SHP77 (cell line): ENCODE results near the gene DNM1.

ENCODE experiments used
- DNase-seq, 2 experiments: peaks; one replicate each; lab custom pipeline; 2025; lab: John Stamatoyannopoulos, UW

Gene DNM1

DNA sequence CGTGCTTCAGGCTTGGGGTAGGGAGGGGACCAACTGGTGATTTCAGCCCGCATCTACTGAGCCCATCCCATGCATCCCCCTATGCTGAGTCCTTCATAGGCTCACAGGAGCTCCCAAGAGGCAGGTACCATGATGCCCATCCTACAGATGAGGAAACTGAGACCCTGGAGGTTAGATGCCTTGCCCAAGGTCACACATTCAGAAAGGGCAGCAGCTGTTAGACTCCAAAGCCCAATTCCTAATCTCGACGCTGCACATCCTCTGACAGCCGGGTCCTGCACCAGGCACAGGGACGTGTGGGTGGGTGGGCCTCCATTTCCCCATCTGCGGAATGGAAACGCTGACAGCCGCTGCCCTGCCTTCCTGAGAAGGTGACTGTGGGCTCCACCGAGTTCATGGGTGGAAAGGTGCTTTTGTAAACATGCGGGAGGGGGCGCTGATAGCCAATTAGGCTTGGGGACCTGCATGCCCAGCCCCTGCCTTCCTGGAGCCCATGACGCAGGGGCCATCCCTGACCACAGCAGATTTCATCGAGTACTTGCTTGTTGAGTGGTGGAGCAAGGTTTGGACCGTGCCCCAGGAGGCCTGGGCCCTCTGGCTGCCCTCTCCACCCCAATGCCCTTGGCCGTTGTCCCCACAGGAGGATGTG is 2.2 kb downstream of the DNM1 start:
- DNase-seq, result no peak

DNA sequence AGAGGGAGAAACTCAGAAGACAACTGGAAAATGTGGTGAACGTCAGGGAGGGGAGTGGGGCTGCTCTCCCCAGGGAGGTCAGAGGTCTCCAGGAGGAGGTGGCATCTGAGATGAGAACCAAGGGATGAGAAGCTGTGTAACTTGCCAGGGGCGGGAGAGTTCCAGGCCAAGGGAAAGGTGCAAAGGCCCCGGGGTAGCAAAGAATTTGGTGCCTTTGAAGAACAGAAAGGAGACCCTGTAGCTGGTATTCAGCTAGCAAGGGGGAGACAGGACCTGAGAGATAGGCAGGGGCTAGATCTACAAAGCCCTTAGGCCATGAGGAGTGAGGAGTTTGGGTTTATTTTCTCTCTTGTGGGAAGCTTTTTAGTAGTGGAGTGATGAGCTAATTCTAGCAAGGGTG is 3.3 kb downstream of the DNM1 start:
- no peak for DNase-seq

GRCh38 chr9:128206916-128207910 is 4.0 kb downstream of the DNM1 start:
- DNase-seq, result no peak

GRCh38 chr9:128208386-128208785 is 5.2 kb downstream of the DNM1 start:
- no peak for DNase-seq

DNA sequence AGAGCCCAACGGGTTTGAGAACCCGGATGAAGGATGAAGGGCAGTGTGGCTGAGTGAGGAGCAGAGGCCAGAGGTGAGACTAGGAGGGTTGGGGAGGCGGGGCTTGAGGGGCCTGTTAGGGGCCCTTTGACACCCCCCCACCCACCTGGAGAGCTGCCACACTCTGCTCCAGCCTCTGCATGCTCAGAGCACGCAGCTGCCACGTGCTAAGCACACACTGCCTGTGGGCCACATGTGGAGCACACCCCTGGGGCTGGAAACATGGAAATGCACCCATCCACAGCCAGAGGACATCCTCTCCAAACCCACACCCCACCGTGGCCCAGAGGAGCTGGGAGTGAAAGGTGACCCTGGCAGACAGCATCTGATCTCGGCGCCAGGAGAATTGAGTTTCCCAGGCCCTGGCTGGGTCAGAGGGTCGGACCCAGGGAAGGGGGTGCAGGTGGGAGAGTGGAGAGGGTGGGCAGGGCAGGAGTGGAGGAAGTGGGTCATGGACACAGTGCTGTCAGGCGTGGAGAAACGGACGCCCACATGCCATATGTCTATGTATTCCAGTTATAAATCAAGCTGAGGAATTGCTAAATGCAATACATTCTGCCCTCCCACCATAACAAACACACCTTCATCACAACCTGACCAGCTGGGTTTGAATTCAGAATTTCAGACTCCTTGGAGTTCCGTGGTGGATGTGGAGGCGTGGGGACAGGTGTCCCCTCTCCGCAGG is 5.9 kb downstream of the DNM1 start:
- DNase-seq, result no peak

DNA sequence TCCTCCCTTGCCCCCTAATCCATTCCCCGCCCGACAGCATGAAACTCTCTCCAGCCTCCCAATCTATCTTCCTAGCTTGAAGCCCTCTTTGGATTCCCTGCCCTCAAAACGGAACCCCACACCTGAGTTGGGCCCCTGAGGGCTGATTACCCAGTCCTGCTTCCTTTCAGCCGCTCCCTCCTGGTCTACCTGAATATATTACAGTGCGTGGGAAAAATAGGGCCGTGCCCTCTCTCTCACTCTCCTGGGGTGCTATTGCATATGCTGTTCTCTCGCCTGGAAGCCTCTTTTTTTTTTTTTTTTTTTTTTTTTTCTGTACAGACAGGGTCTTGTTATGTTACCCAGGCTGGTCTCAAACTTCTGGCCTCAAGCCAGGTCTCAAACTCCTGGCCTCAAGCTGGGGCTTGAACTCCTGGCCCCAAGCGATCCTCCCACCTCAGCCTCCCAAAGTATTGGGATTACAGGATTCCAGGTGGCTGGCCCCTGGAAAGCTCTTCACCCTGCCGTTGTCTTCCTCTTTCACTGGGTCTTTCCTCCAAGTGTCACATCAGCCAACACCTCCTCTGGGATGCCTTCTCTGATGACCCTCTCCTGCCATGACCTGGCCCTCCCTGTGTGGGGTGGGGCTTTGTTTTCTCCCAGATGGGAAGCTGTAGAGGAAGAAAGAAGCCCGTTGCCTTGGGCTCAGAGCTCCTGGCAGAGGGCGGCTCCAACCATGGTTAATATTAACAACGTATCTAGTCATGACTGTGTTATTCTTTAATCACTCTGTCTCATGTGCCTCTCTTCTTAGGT is 8.2 kb downstream of the DNM1 start:
- no peak for DNase-seq

- DNase-seq, result no peak
These were observed 8.8 kb downstream of the DNM1 start for GRCh38 chr9:128211981-128212281.

DNA sequence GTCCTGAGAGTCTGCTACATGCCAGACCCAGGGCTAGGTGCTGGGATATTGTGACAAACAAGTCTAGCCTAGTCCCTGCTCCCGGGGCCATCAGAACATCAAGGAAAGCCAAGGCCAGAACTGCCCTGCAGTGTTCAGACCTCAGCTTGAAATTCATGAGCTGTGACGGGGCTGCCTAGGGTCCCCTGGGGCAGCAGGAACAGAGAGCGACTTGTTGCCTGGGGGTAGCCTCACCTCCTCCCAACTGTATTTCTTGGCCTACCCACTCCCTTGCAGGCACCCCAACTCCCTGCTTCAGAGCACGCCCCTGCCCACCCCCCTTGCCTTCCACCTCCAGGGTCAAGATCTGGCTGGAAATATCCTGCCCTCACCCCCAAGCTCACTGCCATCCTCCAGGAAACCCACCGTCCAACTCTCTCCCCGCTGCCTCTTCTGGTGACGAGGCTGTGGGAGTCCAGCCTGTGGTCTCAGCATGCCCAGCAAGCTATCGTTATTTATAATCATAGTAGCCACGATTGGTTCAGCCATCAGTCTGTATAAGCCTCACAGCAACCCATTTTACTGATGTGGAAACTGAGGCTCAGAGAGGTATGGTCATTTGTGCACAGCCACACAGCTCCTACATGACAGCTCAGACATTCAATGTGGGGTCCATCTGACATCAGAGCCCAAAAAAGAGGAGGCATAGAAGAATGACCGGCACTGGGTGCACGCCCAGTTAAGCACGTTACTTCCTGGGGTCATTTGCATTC is 10.7 kb downstream of the DNM1 start:
- DNase-seq, result no peak

- no peak for DNase-seq
These were observed 11.7 kb downstream of the DNM1 start for GRCh38 chr9:128214571-128215490.

DNA sequence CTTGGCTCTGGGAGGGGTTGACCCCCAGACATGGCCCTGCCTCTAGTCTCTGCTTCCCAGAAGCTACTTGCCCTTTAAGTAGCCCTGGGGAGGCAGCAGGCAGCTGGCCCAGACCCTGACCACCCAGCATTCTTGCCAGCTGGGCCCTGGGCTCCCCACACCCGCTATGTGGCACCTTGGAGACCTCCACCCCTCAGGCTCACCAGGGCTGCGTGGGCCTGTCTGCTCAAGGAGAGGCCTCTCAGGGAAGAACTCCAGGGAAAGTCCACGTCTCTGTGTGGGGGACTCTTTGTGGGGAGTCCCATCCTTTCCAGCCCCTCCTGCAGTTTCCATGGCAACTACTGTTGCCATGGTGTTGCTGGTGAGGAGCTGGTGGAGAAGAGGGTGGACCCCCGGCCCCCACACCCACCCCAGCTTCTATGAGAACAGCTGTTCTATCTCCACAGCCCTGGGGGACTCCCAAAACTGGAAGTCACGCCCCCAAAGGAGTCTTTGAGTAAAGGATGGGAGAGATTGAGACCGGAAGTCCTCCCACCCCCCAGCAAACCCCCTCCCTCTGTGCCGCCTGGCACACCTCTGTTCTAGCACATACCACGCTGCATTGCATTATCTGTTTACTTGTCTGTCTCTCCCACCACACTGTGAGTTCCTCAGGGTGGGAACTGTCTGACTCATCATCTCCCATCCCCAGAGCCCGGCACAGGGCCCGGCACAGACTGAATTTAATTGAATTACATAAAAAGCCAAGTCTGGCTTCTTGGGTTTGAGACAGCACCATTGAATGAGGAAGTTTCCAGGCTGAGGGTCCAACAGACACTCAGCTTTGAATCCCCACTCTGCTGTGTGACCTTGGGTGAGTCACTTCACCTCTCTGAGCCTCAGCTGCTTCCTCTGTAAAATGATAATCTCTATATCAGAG is 12.6 kb downstream of the DNM1 start:
- DNase-seq, result no peak

DNA sequence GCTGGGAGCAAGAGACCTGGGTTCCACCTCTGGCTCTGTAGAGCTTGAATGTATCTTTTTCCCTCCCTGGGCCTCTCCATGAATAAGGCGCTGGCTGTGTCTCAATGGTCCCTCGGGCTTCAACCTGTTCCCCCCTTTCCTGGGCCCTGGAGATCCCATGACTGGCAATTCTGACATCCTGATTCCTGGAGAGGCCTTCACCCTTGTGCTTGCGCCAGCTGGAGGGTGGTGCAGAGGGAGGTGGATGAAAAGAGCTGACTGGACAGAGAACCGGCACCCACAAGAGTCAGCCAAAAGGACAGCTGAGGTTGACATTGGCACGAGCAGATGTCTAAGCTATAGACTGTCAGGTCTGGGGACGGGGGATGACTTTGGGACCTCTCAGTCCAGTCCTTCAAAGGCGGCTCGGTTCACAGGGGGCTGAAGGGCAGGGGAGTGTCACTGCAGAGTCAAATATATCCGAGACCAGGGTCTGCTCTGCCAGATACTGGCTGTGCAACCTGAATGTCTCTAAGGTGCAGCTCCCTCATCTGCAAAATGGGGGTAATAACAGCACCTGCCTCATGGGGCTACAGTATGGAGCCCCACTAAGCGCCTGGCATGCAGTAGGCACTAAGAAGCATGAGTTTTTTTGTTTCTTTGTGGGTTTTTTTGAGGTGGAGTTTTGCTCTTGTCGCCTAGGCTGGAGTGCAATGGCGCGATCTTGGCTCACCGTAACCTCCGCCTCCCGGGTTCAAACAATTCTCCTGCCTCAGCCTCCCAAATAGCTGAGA is 13.8 kb downstream of the DNM1 start:
- no peak for DNase-seq

DNA sequence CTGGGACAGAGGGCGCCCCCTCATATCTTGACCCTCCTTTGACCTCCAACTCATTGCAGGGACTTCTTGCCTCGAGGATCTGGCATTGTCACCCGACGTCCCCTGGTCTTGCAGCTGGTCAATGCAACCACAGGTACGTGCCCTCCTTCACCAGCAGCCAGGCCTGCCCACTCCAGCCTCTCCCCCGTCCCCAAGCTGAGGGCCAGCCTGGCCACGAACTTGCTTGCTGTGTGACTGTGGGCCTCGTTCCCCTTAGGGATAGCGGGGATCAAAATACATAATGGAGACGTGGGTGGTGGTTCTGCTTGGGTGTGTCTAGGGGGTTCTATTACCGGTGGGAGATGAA is 15.0 kb downstream of the DNM1 start:
- DNase-seq, result no peak

DNA sequence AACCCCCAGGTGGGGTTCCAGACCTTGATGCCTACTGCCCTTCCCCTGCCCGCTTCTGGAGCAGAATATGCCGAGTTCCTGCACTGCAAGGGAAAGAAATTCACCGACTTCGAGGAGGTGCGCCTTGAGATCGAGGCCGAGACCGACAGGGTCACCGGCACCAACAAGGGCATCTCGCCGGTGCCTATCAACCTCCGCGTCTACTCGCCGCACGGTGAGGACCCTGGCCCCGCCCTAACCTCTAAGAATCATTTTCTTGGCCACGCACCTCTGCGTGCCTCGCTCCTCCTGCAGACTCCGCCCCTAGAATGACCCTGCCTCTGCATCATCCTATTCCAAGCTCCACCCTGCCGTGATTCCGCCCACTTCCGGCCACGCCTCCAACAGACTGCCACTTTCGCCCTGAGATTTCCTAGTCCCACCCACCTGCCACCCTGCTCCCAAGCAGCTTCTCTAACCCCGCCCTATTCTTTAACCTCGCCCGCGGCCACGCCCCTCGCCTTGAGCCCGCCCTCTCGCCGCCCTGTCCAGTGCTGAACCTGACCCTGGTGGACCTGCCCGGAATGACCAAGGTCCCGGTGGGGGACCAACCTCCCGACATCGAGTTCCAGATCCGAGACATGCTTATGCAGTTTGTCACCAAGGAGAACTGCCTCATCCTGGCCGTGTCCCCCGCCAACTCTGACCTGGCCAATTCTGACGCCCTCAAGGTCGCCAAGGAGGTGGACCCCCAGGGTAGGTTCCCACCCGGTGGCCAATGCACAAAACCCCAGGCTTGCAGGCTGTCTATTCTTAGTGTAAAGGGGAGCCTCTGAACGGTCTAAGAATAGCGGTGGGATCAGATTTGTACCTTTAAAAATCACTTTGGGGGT is 15.6 kb downstream of the DNM1 start:
- no peak for DNase-seq

GRCh38 chr9:128219831-128220230 is 16.7 kb downstream of the DNM1 start:
- no peak for DNase-seq

GRCh38 chr9:128222026-128222425 is 18.8 kb downstream of the DNM1 start:
- no peak for DNase-seq

- no peak for DNase-seq
These were observed 19.9 kb downstream of the DNM1 start for GRCh38 chr9:128222880-128223670.

DNA sequence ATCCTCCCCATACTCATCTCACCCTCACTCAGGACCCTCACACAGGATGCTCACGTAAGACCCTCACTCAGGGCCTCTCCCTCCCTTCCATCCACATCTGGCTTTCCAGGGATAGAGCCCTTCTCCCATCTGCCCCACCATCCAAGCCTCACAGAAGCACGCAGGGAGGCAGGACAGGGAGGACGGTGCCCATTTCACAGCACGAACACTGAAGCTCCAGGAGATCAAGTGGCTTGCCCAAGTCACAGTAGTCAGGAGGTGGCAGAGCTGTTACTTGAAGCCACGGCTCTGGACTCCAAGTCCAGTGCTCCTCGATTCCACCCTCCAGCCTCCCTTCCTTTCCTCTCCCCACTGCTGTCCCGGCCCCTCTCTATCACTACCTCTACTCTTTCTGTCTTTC is 21.7 kb downstream of the DNM1 start:
- no peak for DNase-seq
